ENCODE data around the gene BCAS3.

Gene BCAS3

DNA sequence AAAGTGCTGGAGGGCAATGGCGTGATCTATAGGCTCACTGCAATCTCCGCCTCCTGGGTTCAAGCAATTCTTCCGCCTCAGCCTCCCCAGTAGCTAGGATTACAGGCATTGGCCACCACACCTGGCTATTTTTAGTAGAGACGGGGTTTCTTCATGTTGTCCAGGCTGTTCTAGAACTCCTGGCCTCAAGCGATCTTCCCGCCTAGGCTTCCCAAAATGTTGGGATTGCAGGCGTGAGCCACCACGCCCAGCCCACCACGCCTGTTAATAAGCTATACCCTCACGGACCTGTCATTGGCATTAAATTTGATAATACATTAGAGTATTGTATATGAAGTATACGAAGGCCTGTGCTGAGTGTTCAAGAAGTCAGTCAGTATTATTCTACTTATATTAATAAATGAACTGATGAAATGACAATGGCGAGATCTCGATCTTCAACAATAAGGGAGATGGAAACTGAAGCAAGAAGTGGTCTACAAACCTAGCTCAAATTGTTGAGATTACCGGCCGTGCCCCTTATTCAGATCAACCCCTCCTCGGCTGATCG is 818 bp upstream of the BCAS3 start:
- DNase-seq: no peak

DNA sequence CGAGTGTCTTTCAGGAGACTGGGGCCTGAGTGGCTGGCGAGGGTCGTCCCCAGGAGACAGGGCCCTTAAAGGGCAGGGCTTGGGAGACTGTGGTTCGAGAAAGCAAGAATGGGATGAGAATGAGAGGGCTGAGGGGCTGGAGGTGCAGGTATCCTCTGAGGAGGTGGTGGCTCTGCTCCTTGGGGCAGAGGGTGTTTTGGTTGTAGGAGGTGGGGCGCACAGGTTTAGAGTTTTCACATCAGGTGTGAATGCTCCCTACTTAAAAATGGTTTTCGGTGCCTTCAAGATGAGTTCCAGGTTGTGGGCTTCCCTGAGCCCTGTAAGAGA is 430 bp downstream of the BCAS3 start:
- DNase-seq: no peak

DNA sequence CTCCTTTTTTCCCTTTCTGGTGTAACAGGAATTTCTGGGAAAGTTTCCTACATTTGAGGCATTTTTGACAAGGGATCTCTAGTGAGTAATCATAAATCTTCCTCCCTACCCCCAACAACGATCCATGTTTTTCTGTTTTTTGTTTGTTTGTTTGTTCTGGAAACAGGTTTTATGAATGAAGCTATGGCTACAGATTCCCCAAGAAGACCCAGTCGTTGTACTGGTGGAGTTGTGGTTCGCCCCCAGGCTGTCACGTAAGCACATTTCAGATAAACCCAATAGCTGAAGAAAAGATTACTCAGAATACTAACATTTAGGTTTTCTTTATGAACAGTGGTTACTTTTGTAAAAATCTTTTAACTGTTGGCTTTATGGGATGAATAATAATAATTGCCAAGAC is 1.6 kb downstream of the BCAS3 start:
- DNase-seq: no peak

- no peak for DNase-seq
These were observed 3.1 kb downstream of the BCAS3 start for GRCh38 chr17:60680754-60681153.

DNA sequence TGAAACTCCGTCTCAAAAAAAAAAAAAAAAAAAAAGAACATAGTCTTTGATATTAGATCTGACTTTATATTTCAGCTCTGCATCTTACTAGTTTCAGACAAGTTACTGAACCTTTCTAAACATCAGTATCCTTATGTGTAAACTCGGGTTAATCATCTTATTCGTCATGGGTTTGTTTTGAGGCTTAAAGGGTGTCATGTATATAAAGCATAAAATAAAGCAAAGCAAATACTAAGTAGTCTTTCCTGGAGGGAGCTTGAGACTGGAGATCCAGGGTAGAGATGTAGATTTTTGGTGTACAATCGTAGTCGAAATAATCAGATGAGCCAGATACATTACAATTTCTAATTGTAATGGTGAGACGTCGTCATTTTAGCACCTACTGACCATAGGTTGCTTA is 7.8 kb downstream of the BCAS3 start:
- no peak for DNase-seq

DNA sequence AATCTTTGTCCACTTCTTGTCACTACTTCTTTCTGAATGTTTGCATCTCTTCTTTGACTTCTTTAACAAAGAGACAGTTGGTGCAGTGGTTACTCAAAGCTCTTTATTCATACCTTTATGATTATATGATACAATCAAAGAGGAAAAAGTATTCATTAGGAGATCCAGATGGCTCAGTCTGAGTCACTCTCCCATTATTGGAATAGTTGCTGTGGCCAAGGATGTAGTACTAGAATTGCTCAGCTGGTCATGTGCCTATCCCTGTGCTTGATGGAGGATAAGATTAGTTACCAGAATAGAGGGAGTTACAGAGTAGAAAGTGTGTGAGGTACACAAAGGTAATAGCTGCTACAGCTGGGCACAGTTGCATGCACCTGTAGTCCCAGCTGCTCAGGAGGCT is 18.3 kb downstream of the BCAS3 start:
- no peak for DNase-seq

DNA sequence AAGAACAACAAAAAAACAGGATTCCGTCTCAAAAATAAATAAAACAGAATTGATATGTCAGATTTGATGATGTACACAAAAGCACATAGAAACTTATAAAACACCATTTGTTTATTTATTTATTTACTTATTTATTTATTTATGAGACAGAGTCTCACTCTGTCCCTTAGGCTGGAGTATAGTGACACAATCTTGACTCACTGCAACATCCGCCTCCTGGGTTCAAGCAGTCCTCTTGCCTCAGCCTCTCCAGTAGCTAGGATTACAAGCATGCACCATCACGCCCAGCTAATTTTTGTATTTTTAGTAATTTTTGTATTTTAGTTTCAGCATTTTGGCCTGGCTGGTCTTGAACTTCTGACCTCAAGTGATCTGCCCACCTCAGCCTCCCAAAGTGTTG is 21.4 kb downstream of the BCAS3 start:
- no peak for DNase-seq

- no peak for DNase-seq
These were observed 26.5 kb downstream of the BCAS3 start for GRCh38 chr17:60704170-60704569.

DNA sequence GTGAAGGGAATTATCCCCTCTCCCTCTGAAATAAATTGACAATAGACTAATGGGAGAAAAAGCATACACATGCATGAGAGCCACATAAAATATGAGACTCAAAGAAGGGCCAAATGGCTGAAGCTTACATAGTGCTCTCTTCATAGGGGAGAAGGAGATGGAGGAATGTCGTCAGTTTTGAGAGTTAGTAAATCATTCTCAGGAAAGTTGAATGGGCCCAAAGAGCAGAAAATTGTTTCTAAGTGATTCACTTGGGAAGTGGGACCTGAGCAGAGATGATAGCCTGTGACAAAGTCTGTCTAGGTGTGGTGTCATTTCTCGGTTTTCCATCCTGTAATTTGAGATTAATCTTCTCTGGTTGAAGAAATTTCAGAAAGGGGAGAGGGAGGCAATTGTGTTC is 35.0 kb downstream of the BCAS3 start:
- no peak for DNase-seq

DNA sequence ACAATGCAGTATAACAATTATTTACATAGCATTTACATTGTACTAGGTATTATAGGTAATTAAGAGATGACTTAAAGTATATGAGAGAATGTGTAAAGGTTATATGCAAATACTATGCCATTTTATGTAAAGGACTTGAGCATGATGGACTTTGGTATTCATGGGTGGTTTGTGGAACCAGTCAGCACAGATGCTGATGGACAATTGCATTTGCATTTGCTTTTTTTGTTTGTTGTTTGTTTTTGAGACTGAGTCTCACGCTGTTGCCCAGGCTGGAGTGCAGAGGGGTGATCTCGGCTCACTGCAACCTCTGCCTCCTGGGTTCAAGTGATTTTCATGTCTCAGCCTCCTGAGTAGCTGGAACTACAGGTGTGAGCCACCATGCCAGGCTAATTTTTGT is 36.0 kb downstream of the BCAS3 start:
- no peak for DNase-seq

GRCh38 chr17:60716766-60717165 is 39.1 kb downstream of the BCAS3 start:
- no peak for DNase-seq

- DNase-seq: no peak
These were observed 40.2 kb downstream of the BCAS3 start for GRCh38 chr17:60717814-60718213.

DNA sequence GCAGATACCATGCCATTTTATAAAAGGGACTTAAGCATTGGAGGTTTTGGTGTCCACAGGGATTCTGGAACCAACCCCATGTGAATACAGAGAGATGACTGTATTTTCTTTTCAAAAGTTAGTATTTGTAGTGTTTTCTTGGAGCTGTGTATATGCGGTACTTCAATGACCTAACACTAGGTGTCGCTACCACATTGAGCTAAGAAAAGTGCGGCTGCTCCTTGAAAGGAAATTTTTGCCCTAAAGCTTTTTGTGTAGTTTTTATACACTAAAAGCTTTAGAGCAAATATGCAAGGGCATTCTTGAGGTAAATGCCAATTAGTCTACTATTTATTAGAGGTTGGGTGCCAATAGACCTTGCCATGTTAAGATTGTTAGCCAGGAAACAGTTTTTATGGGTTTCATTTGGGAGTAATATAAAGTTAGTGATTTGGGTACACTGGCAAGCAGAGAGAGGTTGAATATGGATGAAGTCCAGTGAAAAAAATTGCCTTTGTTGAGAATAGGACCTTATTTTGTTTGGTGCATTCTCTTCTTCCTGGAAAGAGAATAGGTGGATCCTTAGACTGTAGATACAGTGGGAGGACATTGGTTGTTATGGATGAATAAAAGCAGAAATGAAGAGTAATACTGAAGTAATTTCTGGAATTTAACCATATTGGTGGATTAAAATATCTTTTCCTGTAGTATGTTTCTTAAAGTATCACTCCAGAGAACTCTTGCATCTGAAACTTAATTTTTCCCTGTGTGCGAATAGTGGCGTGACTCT is 43.3 kb downstream of the BCAS3 start:
- no peak for DNase-seq

- no peak for DNase-seq
These were observed 47.0 kb downstream of the BCAS3 start for GRCh38 chr17:60724647-60725046.

DNA sequence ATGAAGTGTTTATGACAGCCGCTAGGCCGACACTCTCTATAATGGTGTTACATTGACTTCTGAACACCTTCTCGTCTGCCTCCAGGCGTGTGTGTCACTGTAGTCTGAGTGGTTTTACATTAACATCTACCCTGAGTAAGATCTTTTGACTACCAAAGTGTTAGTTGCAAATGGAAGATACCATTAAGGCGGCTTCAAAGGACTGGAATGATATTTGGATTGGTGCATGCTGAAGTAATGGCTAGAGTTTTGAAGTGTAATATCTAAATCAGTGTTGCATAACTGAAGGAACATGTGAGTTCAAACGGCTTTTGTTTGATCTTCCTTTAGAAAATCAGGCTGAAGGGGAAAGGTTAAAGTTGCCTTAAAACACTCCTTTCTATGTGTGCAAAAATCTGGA is 52.2 kb downstream of the BCAS3 start:
- DNase-seq: no peak

DNA sequence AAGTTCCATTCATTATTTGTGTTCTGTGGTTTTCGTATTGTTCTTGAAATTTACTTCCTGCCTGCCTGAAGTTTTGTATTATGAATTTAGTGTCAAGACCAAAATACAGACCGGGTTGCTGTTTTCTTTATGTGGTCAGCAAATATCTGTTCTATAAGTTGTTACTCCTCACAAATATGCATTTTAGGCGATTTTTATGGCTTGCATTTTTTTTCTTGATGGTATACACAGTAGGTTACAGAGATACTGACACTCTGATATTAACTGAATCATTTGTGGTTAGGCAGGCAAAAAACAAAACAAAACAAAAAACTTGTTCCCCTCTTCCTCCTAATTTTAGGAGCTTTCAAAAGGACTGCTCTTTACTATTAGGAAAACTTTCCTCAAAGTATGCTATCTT is 52.6 kb downstream of the BCAS3 start:
- no peak for DNase-seq

DNA sequence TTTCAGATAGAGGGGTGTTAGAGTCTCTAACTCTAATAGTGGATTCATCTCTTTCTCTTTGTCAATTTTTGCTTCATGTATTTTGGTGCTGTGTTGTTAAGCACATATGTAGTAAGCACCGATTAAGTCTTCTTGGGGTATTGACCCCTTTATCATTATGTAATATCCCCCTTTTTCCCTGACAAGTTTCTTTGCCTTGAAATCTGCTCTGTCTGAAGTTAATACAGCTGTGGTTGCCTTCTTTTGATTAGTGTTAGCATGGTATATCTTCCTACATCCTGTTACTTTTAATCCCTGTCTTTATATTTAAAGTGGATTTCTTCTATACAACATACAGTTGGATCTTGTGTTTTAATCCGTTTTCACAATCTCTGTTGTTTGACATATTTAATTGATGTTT is 60.6 kb downstream of the BCAS3 start:
- no peak for DNase-seq

GRCh38 chr17:60740584-60740983 is 62.9 kb downstream of the BCAS3 start:
- no peak for DNase-seq

DNA sequence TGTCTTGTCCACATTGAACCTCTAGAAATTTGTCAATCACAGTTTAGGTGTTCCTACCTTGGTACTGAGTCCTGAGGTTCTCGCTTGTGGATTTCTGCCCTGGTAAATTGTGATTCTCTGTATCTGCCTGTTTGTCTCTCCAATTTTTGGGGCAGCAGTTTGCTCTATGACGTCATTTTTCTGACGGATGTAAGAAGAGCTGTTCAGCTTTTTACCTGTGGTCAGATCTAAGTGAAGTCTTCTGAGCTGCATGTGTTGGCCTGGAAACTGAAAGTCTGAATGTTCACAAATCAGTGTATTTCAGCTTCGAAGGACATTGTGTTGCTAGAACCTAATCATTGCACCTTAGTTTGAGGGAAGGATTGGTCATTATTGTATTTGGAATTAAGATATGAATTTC is 63.4 kb downstream of the BCAS3 start:
- DNase-seq: no peak

GRCh38 chr17:60743282-60743681 is 65.6 kb downstream of the BCAS3 start:
- no peak for DNase-seq

GRCh38 chr17:60743799-60744198 is 66.1 kb downstream of the BCAS3 start:
- DNase-seq: no peak

DNA sequence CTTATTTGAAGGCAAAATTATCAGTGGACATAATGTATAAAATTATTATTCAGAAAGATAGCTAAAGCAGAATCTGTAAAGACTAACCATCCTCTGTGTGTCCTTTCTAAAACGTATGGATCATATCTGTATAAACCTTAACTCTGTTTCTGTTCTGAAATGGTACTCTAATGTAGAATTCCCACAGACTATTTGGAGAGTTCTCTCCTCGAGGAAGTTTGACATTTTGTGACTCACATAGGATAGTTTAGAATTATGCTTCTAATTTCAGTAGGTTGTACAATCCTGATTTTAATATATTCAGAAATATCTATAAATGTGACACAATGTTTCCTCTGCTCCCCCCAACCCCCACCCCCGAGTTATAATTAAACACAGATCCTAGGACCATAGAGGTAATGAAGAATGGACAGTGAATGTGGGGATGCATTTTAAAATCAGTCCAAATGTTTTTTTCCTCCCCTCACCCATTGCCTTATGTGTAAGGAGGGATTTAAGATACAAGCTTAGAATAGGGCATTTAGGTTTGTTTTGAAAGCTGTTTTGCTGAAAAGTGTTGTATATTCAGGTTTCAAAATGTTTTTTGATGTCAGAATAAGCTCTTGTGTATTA is 66.8 kb downstream of the BCAS3 start:
- no peak for DNase-seq

- DNase-seq: no peak
These were observed 67.9 kb downstream of the BCAS3 start for GRCh38 chr17:60745544-60745943.

DNA sequence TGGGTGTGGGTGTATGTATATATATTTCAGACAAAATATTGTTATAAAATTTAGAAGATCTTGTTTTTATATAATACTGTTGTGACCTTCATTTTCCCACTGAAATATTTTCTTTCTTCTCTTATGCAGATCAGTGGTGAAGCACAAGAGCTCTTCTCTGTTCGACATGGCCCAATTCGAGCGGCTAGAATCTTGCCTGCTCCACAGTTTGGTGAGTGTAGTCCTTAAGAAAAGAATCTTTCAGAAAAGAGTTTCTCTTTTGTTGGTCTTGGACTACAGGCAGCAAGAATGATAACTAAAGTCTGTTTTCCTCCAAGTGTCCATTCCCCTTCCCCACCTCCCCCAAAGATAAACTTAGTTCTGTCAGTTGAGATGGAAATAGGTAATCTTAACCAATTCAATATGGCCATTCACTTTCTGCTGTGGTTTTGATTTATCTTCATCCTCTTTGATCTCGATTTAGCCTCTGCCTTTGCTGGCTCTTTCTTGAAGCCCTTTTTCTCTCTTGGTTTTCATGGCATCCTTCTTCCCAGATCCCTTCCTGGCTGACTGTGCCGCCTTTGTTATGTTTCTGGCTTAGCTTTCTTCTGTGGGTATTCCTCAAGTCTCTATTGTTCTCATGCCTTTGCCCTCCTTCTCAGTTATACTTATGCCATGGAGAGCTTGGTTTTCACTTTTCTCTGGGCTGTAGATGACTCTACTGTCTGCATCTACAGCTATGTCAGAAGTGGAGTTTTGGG is 69.6 kb downstream of the BCAS3 start:
- DNase-seq: no peak
